Fibroblast of the aortic adventitia (primary cell): ENCODE measurements around the gene PDZRN4. TPM values are rescaled to one million over a fixed set of nuclear protein-coding genes. Genes with fewer than 3 reads are reported as not detected.
A peak's percentile ranks its signal among the peaks of the same experiment; 100 is the strongest.

ENCODE experiments used
- DNase-seq: peaks from one replicate; pipeline ENCODE4 v3.0.0-alpha.2; 2010; ENCODE audit warnings: low read depth
- H3K4me3 ChIP-seq: 2 replicates; pipeline ENCODE4 v1.5.1; 2011; ENCODE audit warnings: low read depth, mild to moderate bottlenecking, control low read depth, low read length, moderate library complexity
- total RNA-seq: library from RNA; depleted of rRNA; stranded (reverse); fragments of >200 nt; gene quantifications from 2 replicates; pipeline ENCODE4 v1.2.3, GENCODE V29; 2012; ENCODE audit warnings: low replicate concordance
- TF ChIP-seq, protein P1 (sequence below): IDR thresholded peaks from 2 replicates; pipeline ENCODE4 v1.5.1; 2011; ENCODE audit warnings: mild to moderate bottlenecking, low read length, control low read depth, inconsistent platforms; ENCODE audit not compliant: insufficient read depth

Gene PDZRN4
- total RNA-seq, 1 donor: not detected

DNA sequence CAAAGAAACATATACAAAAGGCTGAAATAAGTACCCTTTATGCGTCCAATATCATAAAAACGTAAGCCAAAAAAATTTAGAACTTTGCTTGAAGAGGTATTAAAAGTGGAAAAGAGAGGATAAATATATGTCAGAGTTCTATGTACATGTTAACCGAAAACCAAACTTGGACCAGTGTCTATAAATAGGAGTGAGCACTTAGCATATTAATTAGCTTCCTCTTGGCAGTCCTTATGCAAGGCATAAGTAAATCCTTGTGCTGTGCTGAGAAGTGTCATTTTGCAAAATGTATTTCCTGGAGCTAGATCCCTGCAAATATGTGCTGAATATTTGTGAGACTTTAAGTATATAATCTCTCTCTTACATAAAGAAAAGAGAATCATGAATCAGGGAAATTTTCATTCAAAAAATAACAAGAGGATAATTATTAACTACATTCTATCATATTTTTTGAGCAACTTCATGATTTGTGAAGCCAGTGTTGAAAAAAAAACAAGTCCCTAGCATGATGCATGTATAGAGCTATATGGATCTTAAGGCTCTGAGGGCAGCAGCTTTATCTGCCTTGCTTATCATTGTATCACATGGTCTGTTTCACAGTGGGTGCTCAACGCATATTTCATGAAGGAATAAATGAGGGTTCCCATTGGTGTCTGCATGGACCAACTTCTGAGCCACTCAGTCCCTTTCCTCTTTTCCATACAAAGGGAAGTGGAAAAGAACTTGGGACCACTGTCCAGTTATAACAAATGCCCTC lies 326.1 kb downstream of the PDZRN4 start:
- TF ChIP-seq, protein P1, sequence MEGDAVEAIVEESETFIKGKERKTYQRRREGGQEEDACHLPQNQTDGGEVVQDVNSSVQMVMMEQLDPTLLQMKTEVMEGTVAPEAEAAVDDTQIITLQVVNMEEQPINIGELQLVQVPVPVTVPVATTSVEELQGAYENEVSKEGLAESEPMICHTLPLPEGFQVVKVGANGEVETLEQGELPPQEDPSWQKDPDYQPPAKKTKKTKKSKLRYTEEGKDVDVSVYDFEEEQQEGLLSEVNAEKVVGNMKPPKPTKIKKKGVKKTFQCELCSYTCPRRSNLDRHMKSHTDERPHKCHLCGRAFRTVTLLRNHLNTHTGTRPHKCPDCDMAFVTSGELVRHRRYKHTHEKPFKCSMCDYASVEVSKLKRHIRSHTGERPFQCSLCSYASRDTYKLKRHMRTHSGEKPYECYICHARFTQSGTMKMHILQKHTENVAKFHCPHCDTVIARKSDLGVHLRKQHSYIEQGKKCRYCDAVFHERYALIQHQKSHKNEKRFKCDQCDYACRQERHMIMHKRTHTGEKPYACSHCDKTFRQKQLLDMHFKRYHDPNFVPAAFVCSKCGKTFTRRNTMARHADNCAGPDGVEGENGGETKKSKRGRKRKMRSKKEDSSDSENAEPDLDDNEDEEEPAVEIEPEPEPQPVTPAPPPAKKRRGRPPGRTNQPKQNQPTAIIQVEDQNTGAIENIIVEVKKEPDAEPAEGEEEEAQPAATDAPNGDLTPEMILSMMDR: no peak

DNA sequence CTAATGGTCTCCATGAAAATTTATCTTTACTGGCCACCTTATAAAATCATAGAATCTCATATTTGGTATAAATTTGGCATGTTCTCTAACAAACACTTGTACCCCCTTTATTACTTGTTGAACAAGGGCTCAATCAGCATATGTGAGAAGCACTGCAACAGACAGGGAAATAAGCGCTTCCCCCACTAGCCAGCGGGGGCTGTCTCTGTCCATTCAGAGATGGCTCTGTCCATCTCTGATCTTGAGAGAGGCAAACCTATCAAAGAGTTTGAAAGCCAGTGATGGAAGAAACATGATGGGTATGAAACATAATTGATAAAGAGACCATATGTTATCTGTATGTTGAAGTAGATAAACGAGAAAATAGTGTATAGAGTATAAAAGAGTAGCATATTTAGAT lies 326.8 kb downstream of the PDZRN4 start:
- DNase-seq: no peak
- TF ChIP-seq, protein P1: no peak
- no peak overlapping the region for H3K4me3 ChIP-seq

More for the DNA sequence above, 326.1 kb downstream of the PDZRN4 start:
- H3K4me3 ChIP-seq: no peak overlapping the region
- no peak for DNase-seq

DNA sequence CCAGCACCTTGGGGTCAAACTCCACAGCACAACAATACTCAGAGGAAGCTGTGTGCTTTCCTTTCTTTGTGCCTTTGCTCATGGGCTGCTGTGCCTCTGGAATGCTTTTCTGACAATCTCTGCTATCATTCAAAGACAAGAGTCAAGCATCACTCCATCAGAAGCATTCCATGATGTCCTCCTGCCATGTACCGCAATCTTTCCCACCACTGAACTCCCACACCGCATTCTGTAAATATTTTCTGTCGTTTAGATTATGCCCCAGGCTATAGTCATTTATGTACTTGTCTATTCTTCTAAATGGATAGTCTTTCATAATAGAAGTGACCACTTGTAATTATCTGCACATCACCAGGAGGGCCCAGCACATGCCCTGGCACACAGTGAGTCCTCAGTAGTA lies 327.8 kb downstream of the PDZRN4 start:
- H3K4me3 ChIP-seq: no peak overlapping the region
- TF ChIP-seq, protein P1: no peak
- DNase-seq: no peak

DNA sequence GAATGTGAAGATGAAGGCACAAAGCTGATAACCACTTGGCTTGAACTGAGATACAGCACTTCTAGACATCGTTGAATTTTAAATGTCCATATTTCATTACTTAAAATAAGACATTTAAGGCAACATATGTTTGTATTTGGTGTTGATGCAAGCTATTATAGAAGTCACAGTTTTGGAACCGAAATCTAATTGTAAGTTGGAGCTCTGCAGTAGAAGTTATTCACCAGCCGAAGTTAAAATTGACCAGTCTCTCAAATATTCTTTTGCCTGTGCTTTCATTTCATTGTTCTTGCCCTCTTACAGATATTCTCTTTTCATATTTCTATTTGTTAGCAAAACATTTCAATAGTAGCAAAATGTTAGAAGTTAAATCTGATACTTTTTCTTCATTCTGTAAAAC lies 332.7 kb downstream of the PDZRN4 start:
- no peak overlapping the region for H3K4me3 ChIP-seq
- DNase-seq: no peak
- TF ChIP-seq, protein P1: no peak

DNA sequence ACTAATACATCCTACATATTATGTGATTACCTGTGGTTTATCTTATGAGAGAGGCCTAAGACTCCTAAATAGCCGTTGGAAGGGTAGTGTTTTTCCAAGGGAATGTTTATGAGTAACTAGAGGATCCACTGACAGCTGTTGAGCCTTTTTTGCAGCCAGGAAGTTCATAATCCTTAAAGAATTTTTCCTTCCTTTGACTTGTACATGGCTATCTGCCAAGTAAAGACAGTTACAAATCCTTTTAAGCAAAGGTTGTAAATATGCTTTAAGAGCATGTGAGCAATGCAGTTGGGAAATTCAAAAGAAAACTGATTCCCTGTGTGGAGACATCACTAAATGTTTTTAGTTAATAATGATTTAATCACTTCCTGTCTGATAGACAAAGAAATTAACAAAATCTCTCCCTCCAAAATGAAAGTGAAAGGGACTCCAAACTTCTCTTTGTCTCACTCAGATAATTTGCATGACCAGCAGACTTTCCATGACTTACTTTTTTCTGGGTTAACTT lies 333.8 kb downstream of the PDZRN4 start:
- peak; percentile 53 for DNase-seq
- TF ChIP-seq, protein P1: no peak
- no peak overlapping the region for H3K4me3 ChIP-seq

DNA sequence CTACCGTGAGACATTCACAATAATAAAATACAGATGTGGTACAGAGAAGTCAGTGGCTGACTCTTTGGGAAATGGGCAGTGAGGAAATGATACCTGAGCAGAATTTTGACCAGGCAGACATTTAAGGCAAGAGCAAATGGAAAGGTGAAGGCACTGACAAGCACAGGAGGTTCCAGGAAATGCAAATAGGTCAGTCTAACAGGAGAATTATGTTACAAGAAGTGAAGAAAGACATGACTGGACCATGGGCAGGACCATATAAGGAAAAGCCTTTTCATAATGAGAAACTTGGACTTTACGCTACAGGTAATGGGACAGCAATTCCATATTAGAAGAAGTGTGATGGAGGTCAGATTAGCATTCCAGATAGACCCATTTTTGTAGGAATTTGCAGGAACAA lies 338.9 kb downstream of the PDZRN4 start:
- TF ChIP-seq, protein P1: no peak
- DNase-seq: no peak
- H3K4me3 ChIP-seq: no peak overlapping the region
